GM21526 (cell line): Measurements from ENCODE around the gene SLC4A5.

ENCODE experiments used
- ATAC-seq: cut with Tn5 transposase; IDR thresholded peaks from one replicate; pipeline ENCODE4 v1.9.1; 2021; ENCODE audit warnings: moderate library complexity; ENCODE audit not compliant: unreplicated experiment, low FRiP score

SLC4A5 gene

DNA sequence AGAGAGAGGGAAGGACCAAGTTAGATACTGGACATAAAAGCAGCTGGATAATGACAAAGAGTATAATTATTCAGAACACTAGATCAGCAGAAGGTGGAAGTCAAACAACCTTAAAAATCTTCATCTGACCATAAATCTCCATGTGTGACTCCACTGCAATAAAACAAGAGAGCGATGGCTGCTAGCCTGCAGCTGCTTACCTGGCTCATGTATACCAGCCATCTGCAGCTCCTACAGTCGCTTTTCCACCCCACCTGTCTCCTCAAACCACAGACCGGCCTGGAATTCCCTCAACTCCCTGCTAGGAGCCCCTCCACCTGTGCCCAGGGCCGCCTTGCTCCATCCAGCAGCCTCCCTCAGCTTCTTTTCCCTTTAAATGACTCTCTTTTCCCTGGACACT lies 64.5 kb downstream of the SLC4A5 start:
- no peak for ATAC-seq

- ATAC-seq, result no peak
These were observed 65.0 kb downstream of the SLC4A5 start for GRCh38 chr2:74278176-74278575.

DNA sequence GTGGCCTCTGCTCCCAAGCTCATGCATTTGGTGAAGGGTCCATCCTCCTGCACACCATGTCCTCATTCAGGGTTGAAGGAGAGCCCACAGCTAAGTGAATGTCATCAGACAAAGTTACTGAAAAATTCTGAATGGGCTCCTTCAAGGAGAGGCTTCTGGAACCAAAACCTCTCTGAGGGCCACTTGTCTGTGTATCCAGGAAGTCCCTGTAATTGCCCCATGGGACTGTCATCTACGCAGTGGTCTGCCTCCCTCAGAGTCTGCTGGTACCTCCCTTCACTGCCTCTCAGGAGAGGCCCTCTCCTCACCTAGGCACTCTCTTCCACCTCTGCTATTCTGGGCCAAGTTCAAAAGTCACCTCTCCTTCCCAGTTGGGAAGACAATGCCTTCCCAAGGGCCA lies 68.0 kb downstream of the SLC4A5 start:
- ATAC-seq, result no peak

GRCh38 chr2:74269667-74270066 lies 73.5 kb downstream of the SLC4A5 start:
- ATAC-seq, result no peak

GRCh38 chr2:74267068-74267467 lies 76.1 kb downstream of the SLC4A5 start:
- no peak for ATAC-seq

GRCh38 chr2:74264281-74264680 lies 78.9 kb downstream of the SLC4A5 start:
- ATAC-seq, result no peak

DNA sequence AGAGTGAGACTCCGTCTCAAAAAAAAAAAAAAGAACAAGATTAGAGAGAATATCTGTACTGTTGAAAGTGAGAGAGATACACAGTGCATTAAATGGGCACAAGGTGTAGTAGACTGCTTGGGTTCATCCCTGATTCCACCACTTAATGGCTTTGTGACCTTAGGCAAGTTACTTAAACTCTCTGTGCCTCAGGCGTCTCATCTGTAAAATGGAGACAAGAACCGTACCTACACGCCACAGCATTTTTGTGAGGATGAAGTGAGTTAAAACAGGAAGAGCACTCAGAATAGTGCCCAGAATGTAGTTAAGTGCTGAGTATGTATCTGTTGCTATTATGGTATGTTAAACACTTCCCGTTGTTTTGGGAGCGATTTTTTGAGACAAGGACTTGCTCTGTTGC lies 80.5 kb downstream of the SLC4A5 start:
- ATAC-seq, result no peak

DNA sequence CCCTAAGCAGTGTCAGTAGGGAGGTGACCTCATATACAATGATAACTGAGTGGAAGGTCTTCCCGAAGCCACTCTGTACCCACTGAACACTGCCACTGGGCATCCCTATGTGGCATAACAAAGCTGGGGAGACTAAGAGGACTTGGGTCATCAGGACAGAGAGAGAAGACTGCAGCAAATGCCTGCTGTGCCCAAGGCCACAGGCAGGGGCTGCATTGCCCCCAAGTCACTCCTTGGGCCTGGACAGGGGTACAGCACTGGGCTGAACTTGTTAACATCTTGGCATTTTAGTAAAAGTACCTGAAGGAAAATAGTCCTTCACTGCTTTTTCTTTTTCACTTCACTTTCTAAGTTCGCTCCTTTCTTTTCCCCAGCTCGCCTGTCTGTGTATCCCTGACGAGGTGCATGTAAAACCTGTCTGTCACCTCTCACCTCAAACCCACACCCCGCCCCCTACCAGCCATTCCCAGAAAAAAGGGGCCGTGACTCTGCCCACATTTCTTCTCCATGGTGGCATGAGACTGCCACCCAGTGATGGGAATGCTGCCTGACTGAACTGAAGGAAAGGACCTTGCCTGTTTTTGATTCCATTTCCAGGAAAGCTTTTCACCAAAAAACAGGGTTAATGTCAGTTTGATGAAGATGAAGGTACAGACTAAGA lies 81.9 kb downstream of the SLC4A5 start:
- no peak for ATAC-seq

- ATAC-seq, result no peak
These were observed 82.7 kb downstream of the SLC4A5 start for GRCh38 chr2:74260495-74260894.

DNA sequence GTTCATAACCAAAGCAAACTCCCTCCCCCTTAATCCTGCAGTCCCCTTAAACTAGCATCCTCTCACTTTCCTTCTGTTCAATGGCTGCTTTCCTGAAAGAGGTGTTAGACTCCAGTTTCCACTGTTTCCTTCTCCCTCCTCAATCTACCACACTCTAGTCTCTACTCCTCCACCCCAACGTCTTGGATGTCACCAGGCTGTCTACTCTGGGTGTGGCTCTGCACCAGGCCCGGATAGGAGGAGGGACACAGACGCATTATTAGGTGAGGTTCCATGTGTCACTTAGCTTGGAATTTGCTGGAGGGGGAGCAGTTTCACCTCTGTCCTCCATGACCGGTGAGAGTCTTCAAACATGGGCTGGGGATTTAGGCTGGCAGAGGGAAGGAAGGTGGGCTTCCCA lies 83.5 kb downstream of the SLC4A5 start:
- no peak for ATAC-seq

DNA sequence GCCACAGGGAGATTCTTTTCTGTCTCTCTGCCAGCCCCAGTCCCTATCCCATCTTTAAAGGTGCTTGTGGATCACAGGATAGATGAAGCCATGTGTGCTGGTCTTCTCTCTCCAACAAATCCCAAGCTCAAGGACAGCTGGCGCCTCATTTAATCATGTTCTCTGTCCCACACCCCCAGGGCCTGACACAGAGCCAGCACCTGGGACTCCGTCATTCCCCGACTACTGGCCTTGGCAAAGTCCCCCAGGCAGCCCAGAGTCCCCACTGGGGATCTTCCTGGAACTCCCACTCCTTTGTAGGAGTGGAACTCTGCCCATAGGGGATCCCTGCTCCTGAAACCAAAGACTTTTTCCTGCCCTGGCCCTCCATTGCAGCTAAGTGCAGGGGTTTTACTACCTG lies 84.0 kb downstream of the SLC4A5 start:
- no peak for ATAC-seq

GRCh38 chr2:74255660-74256213 lies 87.5 kb downstream of the SLC4A5 start:
- no peak for ATAC-seq

DNA sequence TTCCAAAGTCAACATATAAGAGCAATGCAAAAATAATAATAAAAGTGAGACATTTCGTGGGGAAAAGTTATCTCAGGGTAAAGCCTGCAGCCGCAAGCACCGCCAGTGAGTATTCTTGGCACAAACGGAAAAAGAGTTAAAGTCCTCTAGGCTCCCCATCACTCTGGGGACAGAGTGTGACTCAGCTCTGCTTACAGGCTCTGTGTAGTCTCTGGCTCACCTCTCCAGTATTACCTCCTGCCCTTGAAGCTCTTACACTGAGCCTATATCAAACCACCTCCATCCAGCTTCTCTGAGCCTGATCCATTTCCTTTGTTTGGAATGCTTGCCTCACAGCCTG lies 89.3 kb downstream of the SLC4A5 start:
- no peak for ATAC-seq

GRCh38 chr2:74253306-74253970 lies 89.8 kb downstream of the SLC4A5 start:
- no peak for ATAC-seq

- ATAC-seq, result no peak
These were observed 90.4 kb downstream of the SLC4A5 start for GRCh38 chr2:74252862-74253261.

- no peak for ATAC-seq
These were observed 91.2 kb downstream of the SLC4A5 start for GRCh38 chr2:74252036-74252435.

- no peak for ATAC-seq
These were observed 93.0 kb downstream of the SLC4A5 start for GRCh38 chr2:74250189-74250631.

- no peak for ATAC-seq
These were observed 93.7 kb downstream of the SLC4A5 start for GRCh38 chr2:74249406-74250122.

GRCh38 chr2:74246496-74247195 lies 96.6 kb downstream of the SLC4A5 start:
- ATAC-seq, result no peak

DNA sequence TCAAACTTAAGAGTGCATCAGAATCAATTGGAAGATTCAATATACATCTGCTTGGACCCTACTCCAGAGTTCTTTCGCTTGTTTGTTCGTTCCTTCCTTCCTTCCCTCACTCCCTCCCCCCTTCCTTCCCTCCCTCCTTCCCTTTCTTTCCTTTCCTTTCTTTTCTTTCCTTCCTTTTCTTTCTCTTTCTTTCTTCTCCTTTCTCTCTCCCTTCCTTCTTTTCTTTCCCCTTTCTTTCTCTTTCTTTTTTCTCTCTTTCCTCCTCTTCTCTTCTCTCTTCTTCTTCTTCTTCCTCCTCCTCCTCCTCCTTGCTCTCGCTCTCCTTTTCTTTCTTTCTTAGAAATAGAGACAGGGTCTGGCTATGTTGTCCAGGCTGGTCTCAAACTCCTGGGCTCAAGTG lies 98.9 kb downstream of the SLC4A5 start:
- ATAC-seq, result no peak
